ENCODE data around the gene FUCA1. TPM values are rescaled to one million over a fixed set of nuclear protein-coding genes. Genes with fewer than 3 reads are reported as not detected.
A peak's percentile ranks its signal among the peaks of the same experiment; 100 is the strongest.

FUCA1 gene
- total RNA-seq (ENCODE audit: unreplicated experiment) = 8.8 TPM
- long read RNA-seq, transcript FUCA1-201 (8 exons, 2,047 nt) = major isoform, 16 of 19 reads
- long read RNA-seq, partial matches to known transcripts = 1 of 19 reads
- long read RNA-seq, other reads (novel, unspliced or antisense) = 2 of 19 reads

DNA sequence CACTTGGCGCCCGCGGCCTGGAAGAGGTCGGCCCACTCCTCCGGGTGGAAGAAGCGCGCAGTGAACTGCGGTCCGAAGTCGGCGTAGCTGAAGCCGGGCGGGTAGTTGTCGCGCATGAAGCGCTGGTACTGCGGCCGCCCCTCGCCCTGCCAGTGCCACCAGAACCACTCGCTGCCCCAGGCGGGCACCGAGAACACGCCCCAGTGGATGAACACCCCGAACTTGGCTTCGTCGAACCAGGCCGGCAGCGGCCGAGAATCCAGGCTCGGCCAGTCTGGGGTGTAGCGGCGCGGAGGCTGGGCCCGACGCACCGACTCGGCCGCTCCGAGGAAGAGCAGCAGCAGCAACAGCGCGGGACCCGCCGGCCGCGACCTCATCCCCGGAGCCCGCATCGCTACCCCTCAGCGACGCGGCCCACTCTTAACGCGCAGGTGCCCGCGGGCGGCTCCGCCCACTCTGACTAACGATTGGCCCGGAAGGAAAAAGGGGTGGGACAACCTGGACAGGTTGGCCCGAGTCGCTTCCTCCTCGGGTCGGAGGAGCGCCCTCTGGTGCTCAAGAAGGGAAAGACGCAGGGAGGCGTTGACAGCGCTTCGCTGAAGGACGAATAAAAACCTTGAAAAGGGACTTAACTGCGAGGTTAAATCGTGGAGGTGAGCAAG, at the start of gene FUCA1:
TSS of gene FUCA1 (minus strand) at position 396 of the 662 bp plus-strand sequence. CDS start at position 392, 4 bp downstream.
- no peaks in the 10 kb centered on the region for H3K4me1 Mint-ChIP-seq (ENCODE audit: low read depth, unreplicated experiment)
- no peaks in the 10 kb centered on the region for H3K36me3 Mint-ChIP-seq (ENCODE audit: unreplicated experiment)
- H3K9me3 Mint-ChIP-seq (ENCODE audit: unreplicated experiment) = peaks cover 3% of the 10 kb centered on the region
- H3K27ac Mint-ChIP-seq (ENCODE audit: unreplicated experiment) = no peak within 1 kb of the TSS
- peak within 1 kb of the TSS; percentile 84 for H3K4me3 Mint-ChIP-seq (ENCODE audit: unreplicated experiment)
- peak; percentile 91 for DNase-seq
- TF ChIP-seq CTCF (IDR thresholded peaks at IDR 0.05; ENCODE audit: partially characterized antibody, unreplicated experiment) = peak; percentile 94
- peaks cover 8% of the 10 kb centered on the region for H3K27me3 Mint-ChIP-seq (ENCODE audit: unreplicated experiment)

DNA sequence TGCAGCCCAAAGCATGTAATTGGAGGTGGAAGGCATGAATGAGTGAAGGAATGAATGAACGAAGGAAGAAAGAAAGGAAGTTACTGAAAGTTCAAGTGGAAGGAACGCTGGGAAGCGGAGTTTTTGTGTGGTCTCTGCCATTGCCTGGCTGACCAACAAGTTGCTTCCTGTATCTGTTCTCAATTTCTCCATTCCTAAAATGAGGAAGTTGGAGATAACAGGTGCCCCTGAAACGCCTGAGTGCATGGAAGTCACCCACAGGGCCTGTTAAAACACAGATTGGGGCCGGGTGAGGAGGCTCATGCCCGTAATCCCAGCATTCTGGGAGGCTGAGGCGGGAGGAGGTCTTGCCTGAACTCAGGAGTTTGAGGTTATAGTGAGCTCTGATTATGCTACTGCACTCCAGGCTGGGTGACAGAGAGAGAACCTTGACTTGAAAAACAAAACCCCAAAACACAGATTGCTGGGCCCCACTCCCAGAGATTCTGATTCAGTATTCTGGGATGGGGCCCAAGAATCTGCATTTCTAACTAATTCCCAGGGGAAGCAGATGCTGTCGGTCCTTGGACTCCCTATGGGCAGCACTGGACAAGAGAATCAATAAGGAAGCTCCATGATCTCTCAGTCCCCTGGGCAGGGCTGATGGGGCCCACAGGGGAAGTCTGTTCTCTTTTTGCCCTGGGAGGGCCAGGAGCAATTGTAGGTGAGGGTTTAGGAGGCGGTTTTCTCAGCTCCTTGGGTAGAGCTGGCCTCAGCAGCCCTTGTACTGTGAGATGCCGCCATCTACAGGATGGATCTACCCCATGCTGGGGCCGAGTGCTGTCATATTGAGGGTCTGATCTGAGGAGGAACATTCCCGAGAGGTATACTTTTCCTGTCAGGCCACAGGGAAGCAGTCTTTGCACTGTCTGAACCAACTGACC, 48.4 kb upstream of the FUCA1 start:
- Mint-ChIP-seq H3K36me3 (ENCODE audit: unreplicated experiment) (no peaks in the 10 kb centered on the region), H3K4me3 (ENCODE audit: unreplicated experiment) (no peak overlapping the region), H3K27ac (ENCODE audit: unreplicated experiment) (peak overlapping the region; percentile 80), H3K4me1 (ENCODE audit: low read depth, unreplicated experiment) (peaks cover 4% of the 10 kb centered on the region), H3K9me3 (ENCODE audit: unreplicated experiment) (no peaks in the 10 kb centered on the region), H3K27me3 (ENCODE audit: unreplicated experiment) (peaks cover 3% of the 10 kb centered on the region)
- peak; percentile 20 for TF ChIP-seq CTCF (IDR thresholded peaks at IDR 0.05; ENCODE audit: partially characterized antibody, unreplicated experiment)
- DNase-seq = peak; percentile 76

DNA sequence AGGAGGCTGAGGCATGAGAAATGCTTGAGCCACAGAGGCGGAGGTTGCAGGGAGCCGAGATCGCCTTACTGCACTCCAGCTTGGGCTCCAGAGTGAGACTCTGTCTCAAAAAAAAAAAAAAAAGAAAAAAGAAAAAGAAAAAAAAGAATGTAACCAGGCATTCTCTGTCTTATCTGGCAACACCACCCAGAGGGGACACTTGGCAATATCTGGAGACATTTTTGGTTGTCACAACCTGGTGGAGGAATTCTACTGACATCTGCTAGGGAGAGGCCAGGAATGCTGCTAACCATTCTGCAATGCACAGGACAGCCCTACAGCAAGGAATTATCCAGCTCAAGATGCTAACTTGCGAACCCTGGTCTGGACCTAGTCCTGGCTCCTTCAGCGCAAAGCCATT, 47.4 kb upstream of the FUCA1 start:
- no peak overlapping the region for H3K4me3 Mint-ChIP-seq (ENCODE audit: unreplicated experiment)
- no peak overlapping the region for H3K27ac Mint-ChIP-seq (ENCODE audit: unreplicated experiment)
- H3K9me3 Mint-ChIP-seq (ENCODE audit: unreplicated experiment) = no peaks in the 10 kb centered on the region
- TF ChIP-seq CTCF (IDR thresholded peaks at IDR 0.05; ENCODE audit: partially characterized antibody, unreplicated experiment) = no peak
- no peaks in the 10 kb centered on the region for H3K36me3 Mint-ChIP-seq (ENCODE audit: unreplicated experiment)
- H3K27me3 Mint-ChIP-seq (ENCODE audit: unreplicated experiment) = peaks cover 5% of the 10 kb centered on the region
- H3K4me1 Mint-ChIP-seq (ENCODE audit: low read depth, unreplicated experiment) = peaks cover 11% of the 10 kb centered on the region
- no peak for DNase-seq

DNA sequence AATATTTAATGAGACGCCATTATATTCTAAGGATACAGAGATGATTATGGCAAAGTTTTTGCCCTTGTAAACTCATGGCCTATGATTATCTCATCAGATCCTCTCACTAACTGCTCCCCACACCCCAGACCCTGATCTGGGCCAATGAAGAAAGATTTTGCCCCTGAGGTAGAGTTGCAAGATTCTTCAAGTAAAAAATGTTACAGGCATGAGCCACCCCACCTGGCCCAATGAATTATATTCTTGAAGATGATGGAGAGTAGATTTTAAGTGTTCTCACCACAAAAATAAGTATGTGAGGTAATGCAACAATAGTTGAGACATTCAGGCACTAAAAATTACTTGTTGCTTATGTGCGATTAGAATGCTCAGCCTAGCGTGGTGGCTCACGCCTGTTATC, 46.8 kb upstream of the FUCA1 start:
- no peak overlapping the region for H3K27ac Mint-ChIP-seq (ENCODE audit: unreplicated experiment)
- no peaks in the 10 kb centered on the region for H3K36me3 Mint-ChIP-seq (ENCODE audit: unreplicated experiment)

More for the DNA sequence above, 46.8 kb upstream of the FUCA1 start:
- Mint-ChIP-seq H3K4me3 (ENCODE audit: unreplicated experiment) (no peak overlapping the region), H3K9me3 (ENCODE audit: unreplicated experiment) (no peaks in the 10 kb centered on the region), H3K4me1 (ENCODE audit: low read depth, unreplicated experiment) (peaks cover 11% of the 10 kb centered on the region), H3K27me3 (ENCODE audit: unreplicated experiment) (peaks cover 5% of the 10 kb centered on the region)
- no peak for DNase-seq
- no peak for TF ChIP-seq CTCF (IDR thresholded peaks at IDR 0.05; ENCODE audit: partially characterized antibody, unreplicated experiment)

Measured in glutamatergic neuron (in vitro differentiated cells).